D721Med (cell line): ENCODE data around the gene DAW1.

Experiments used
- DNase-seq: peaks from one replicate; pipeline ENCODE4 v3.0.0; 2011; ENCODE audit warnings: low spot score; ENCODE audit not compliant: insufficient read length
- FAIRE-seq: peaks from 2 replicates; lab custom pipeline; 2011; peaks lifted over from hg19 to GRCh38; lab: Jason Lieb, UNC
- TF ChIP-seq, protein P1 (sequence below): IDR thresholded peaks from 2 replicates; pipeline ENCODE4 v1.5.1; 2012; ENCODE audit warnings: mild to moderate bottlenecking, control low read depth; ENCODE audit not compliant: insufficient read depth; ENCODE audit errors: missing control alignments

The DAW1 gene

GRCh38 chr2:227861011-227861410 lies 10.4 kb upstream of the DAW1 start:
- TF ChIP-seq, protein P1, sequence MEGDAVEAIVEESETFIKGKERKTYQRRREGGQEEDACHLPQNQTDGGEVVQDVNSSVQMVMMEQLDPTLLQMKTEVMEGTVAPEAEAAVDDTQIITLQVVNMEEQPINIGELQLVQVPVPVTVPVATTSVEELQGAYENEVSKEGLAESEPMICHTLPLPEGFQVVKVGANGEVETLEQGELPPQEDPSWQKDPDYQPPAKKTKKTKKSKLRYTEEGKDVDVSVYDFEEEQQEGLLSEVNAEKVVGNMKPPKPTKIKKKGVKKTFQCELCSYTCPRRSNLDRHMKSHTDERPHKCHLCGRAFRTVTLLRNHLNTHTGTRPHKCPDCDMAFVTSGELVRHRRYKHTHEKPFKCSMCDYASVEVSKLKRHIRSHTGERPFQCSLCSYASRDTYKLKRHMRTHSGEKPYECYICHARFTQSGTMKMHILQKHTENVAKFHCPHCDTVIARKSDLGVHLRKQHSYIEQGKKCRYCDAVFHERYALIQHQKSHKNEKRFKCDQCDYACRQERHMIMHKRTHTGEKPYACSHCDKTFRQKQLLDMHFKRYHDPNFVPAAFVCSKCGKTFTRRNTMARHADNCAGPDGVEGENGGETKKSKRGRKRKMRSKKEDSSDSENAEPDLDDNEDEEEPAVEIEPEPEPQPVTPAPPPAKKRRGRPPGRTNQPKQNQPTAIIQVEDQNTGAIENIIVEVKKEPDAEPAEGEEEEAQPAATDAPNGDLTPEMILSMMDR = no peak
- FAIRE-seq (no peak), DNase-seq (no peak)

DNA sequence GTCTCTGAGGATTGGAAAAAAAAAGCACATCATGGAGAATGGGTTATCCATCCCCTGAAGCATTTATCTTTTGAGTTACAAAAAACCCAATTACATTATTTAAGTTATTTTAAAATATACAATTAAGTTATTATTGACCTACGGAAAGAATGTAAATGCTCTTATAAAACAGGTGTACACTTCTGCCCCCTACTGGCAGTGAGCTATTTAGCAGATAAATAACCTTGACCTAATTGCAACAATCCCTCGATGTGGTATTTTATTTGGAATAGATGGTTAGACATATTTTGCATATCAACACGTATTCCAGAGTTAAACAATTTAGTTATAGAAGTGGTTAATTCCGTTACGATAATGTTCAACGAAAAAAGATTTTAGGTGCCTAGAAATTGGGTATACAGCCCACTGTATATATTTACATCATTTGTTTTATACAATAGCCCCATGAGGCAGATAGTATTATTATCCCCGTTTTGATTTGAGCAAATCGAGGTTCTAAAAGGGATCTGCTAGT lies 9.1 kb upstream of the DAW1 start:
- no peak for FAIRE-seq
- no peak for DNase-seq
- TF ChIP-seq, protein P1 = peak; percentile 76

- FAIRE-seq (no peak), DNase-seq (no peak)
- TF ChIP-seq, protein P1 = no peak
These were observed 8.5 kb upstream of the DAW1 start for GRCh38 chr2:227862741-227863588.

GRCh38 chr2:227864161-227864756 lies 7.2 kb upstream of the DAW1 start:
- DNase-seq = no peak
- no peak for FAIRE-seq
- TF ChIP-seq, protein P1 = no peak

- TF ChIP-seq, protein P1 = no peak
- DNase-seq (no peak), FAIRE-seq (no peak)
These were observed 6.1 kb upstream of the DAW1 start for GRCh38 chr2:227865291-227865690.

DNA sequence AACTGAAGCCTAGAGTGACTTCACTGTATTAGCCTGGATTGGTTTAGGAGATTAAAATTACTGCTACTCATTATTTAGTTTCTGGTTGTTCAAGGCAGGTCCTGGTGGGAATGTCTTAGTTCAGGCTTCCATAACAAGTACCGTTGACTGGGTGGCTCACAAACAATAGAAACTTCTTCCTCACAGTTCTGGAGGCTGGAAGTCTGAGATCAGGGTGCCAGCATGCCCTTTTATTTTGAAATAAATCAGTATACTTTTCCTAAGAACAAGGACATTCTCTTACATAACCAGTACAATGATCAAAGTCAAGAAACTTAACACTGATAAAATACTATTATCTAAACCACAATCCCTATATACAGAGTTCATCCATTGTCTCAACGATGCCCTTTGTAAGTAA lies 4.0 kb upstream of the DAW1 start:
- TF ChIP-seq, protein P1 = no peak
- DNase-seq = no peak
- no peak for FAIRE-seq
